ENCODE data around the gene FNBP1. TPM values are rescaled to one million over a fixed set of nuclear protein-coding genes. Genes with fewer than 3 reads are reported as not detected.

Gene FNBP1
- total and polyA plus RNA-seq, 2 donors (not counting 1 experiment from before 2014, with no cell fraction given), result 42.9 to 318 TPM

- Mint-ChIP-seq H3K27ac (peak overlapping the region; percentile 15), H3K4me1 (peaks cover 11% of the 10 kb centered on the region), H3K4me3 (no peak overlapping the region), H3K9me3 (ENCODE audit: insufficient read depth) (no peaks in the 10 kb centered on the region), H3K27me3 (no peaks in the 10 kb centered on the region)
- Histone ChIP-seq H3K27ac (ENCODE audit: low read length in 2 of 2) (no peak overlapping the region), H3K4me3 (ENCODE audit: control extremely low read depth in 1 of 5, extremely low read depth in 1 of 5, insufficient read depth in 1 of 5, low read depth in 2 of 5, low read length in 4 of 5) (no peak overlapping the region), H4K20me1 (ENCODE audit: control insufficient read depth, insufficient read depth, low read length, poor library complexity, severe bottlenecking) (no peaks in the 10 kb centered on the region), H2AFZ (ENCODE audit: insufficient read depth, low read depth, low read length, poor library complexity, severe bottlenecking) (no peak overlapping the region), H3K27me3 (replicated peaks in 1 of 4; ENCODE audit: control extremely low read depth in 1 of 4, control insufficient read depth in 3 of 4, insufficient read depth in 4 of 4, low read length in 3 of 4) (no peaks in the 10 kb centered on the region), H3K9ac (ENCODE audit: low read length) (no peak overlapping the region), H3K36me3 (replicated peaks in 1 of 2; ENCODE audit: control extremely low read depth in 1 of 2, control insufficient read depth in 1 of 2, extremely low read depth in 1 of 2, insufficient read depth in 2 of 2, low read length in 1 of 2) (peaks cover 5 to 23% of the 10 kb centered on the region in 2 experiments), H3K4me2 (replicated peaks; ENCODE audit: low read depth, low read length, poor library complexity, severe bottlenecking) (no peak overlapping the region), H3K9me3 (ENCODE audit: control extremely low read depth in 1 of 3, control insufficient read depth in 2 of 3, insufficient read depth in 1 of 3, low read length in 2 of 3) (no peaks in the 10 kb centered on the region), H3K79me2 (ENCODE audit: control insufficient read depth, insufficient read depth, low read length) (no peaks in the 10 kb centered on the region), H3K4me1 (ENCODE audit: control insufficient read depth in 2 of 2, insufficient read depth in 2 of 2, low read length in 2 of 2) (peaks cover 8 to 12% of the 10 kb centered on the region in 2 donors)
- DNase-seq (no peak), ATAC-seq (ENCODE audit: low read depth) (no peak)
- no peak for TF ChIP-seq CTCF (IDR thresholded peaks at IDR 0.05)
- TF ChIP-seq EZH2 (IDR thresholded peaks at IDR 0.05; ENCODE audit: borderline replicate concordance, insufficient read depth, low read depth, low read length, poor library complexity, severe bottlenecking), result no peak
- POLR2A ChIA-PET, result no interaction called here
- intact Hi-C loops (cut with micrococcal nuclease), result no loop called here
- WGBS (ENCODE audit: insufficient coverage), result 87% methylated on average over 13 of the region's 17 CpGs
- CTCF ChIA-PET, result no interaction called here
These were observed 175.6 kb downstream of the FNBP1 start for GRCh38 chr9:129867136-129868022.

All from B cell (primary cell).